Measurements from ENCODE around the gene TAMALIN.

TAMALIN gene

GRCh38 chr12:52061470-52062166 is 54.9 kb downstream of the TAMALIN start:
- TF ChIP-seq EZH2 (IDR thresholded peaks at IDR 0.05; ENCODE audit: borderline replicate concordance, low read depth, low read length, severe bottlenecking) (no peak), CTCF (IDR thresholded peaks at IDR 0.05; ENCODE audit: borderline replicate concordance, extremely low read depth, low read length, poor library complexity, severe bottlenecking) (no peak)
- DNase-seq (no peak), ATAC-seq (ENCODE audit: insufficient read depth, low read depth) (no peak)
- Histone ChIP-seq H3K27me3 (ENCODE audit: insufficient read depth, low read length, poor library complexity) (peaks cover 12% of the 10 kb centered on the region), H3K4me1 (ENCODE audit: insufficient read depth, low read length) (no peaks in the 10 kb centered on the region), H3K4me3 (ENCODE audit: low read depth in 1 of 2, low read length in 2 of 2) (no peak overlapping the region), H3K27ac (ENCODE audit: low read length) (no peak overlapping the region), H3K79me2 (ENCODE audit: insufficient read depth, low read length) (no peaks in the 10 kb centered on the region), H3K4me2 (ENCODE audit: insufficient read depth, low read length) (no peak overlapping the region), H2AFZ (ENCODE audit: low read depth, low read length) (no peak overlapping the region), H3K36me3 (ENCODE audit: insufficient read depth, low read length) (no peaks in the 10 kb centered on the region), H4K20me1 (ENCODE audit: insufficient read depth, low read length) (no peaks in the 10 kb centered on the region; the same call in none of the 2 replicates), H3K9me3 (ENCODE audit: insufficient read depth, low read length, severe bottlenecking) (no peaks in the 10 kb centered on the region), H3K9ac (ENCODE audit: low read depth, low read length) (no peak overlapping the region)

GRCh38 chr12:52062167-52063081 is 55.7 kb downstream of the TAMALIN start:
- Histone ChIP-seq H3K4me1 (ENCODE audit: insufficient read depth, low read length) (no peaks in the 10 kb centered on the region), H3K9ac (ENCODE audit: low read depth, low read length) (no peak overlapping the region), H3K27ac (ENCODE audit: low read length) (no peak overlapping the region), H3K9me3 (ENCODE audit: insufficient read depth, low read length, severe bottlenecking) (no peaks in the 10 kb centered on the region), H3K36me3 (ENCODE audit: insufficient read depth, low read length) (no peaks in the 10 kb centered on the region), H3K4me2 (ENCODE audit: insufficient read depth, low read length) (no peak overlapping the region), H4K20me1 (ENCODE audit: insufficient read depth, low read length) (no peaks in the 10 kb centered on the region; the same call in none of the 2 replicates), H2AFZ (ENCODE audit: low read depth, low read length) (no peak overlapping the region), H3K79me2 (ENCODE audit: insufficient read depth, low read length) (no peaks in the 10 kb centered on the region), H3K4me3 (ENCODE audit: low read depth in 1 of 2, low read length in 2 of 2) (no peak overlapping the region), H3K27me3 (ENCODE audit: insufficient read depth, low read length, poor library complexity) (peaks cover 5% of the 10 kb centered on the region)
- no peak for ATAC-seq (ENCODE audit: insufficient read depth, low read depth)
- no peak for TF ChIP-seq CTCF (IDR thresholded peaks at IDR 0.05; ENCODE audit: borderline replicate concordance, extremely low read depth, low read length, poor library complexity, severe bottlenecking)
- no peak for TF ChIP-seq EZH2 (IDR thresholded peaks at IDR 0.05; ENCODE audit: borderline replicate concordance, low read depth, low read length, severe bottlenecking)
- DNase-seq: no peak

GRCh38 chr12:52063082-52063924 is 56.6 kb downstream of the TAMALIN start:
- DNase-seq: no peak
- Histone ChIP-seq H3K36me3 (ENCODE audit: insufficient read depth, low read length) (no peaks in the 10 kb centered on the region), H4K20me1 (ENCODE audit: insufficient read depth, low read length) (no peaks in the 10 kb centered on the region; the same call in none of the 2 replicates), H3K27ac (ENCODE audit: low read length) (no peak overlapping the region), H3K27me3 (ENCODE audit: insufficient read depth, low read length, poor library complexity) (peaks cover 3% of the 10 kb centered on the region), H3K4me1 (ENCODE audit: insufficient read depth, low read length) (no peaks in the 10 kb centered on the region), H3K79me2 (ENCODE audit: insufficient read depth, low read length) (no peaks in the 10 kb centered on the region), H3K9me3 (ENCODE audit: insufficient read depth, low read length, severe bottlenecking) (no peaks in the 10 kb centered on the region), H2AFZ (ENCODE audit: low read depth, low read length) (no peak overlapping the region), H3K9ac (ENCODE audit: low read depth, low read length) (no peak overlapping the region), H3K4me2 (ENCODE audit: insufficient read depth, low read length) (no peak overlapping the region), H3K4me3 (ENCODE audit: low read depth in 1 of 2, low read length in 2 of 2) (no peak overlapping the region)
- TF ChIP-seq CTCF (IDR thresholded peaks at IDR 0.05; ENCODE audit: borderline replicate concordance, extremely low read depth, low read length, poor library complexity, severe bottlenecking) (no peak), EZH2 (IDR thresholded peaks at IDR 0.05; ENCODE audit: borderline replicate concordance, low read depth, low read length, severe bottlenecking) (no peak)
- no peak for ATAC-seq (ENCODE audit: insufficient read depth, low read depth)

All from DND-41 (cell line).